ENCODE measurements around the gene TCFL5.

TCFL5 gene

DNA sequence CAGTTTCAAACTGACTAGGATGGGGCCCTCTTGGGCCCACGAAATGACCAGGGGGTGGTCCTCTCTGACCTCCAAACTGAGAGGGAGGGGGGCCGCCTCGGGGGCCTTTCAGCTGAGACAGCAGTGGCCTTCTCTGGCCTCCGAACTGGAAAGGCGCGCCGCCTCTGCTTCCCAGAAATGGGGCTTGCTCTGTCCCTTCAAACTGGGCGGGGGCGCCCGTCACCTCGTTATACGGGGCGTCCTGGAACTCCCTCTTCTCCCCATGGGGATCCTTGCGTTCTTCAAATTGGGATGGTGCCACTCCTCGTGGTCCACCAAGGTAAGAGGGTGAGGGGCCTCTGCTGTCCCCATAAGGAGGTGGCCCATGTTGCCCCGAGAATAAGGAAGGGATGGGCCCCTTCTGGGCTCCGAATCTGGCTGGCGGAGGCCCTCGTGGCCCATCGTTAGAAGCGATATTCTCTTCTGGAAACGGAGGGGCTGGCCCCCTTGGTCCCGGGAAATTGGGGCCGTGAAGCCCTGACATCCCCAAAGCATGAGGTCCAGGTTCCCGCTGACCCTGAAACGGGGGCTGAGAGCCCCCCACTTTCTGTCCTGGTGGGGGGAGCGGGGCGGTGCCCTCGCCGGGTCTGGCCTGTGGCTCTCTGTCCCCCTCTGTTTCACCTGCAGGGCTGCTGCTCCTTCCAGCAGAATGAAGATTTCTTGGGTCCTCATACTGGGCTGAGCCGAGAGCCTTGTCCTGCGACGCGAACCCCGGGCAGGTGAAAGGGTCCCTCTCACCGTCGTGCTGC is 18.7 kb upstream of the TCFL5 start:
- no peak for DNase-seq (ENCODE audit: low spot score)

DNA sequence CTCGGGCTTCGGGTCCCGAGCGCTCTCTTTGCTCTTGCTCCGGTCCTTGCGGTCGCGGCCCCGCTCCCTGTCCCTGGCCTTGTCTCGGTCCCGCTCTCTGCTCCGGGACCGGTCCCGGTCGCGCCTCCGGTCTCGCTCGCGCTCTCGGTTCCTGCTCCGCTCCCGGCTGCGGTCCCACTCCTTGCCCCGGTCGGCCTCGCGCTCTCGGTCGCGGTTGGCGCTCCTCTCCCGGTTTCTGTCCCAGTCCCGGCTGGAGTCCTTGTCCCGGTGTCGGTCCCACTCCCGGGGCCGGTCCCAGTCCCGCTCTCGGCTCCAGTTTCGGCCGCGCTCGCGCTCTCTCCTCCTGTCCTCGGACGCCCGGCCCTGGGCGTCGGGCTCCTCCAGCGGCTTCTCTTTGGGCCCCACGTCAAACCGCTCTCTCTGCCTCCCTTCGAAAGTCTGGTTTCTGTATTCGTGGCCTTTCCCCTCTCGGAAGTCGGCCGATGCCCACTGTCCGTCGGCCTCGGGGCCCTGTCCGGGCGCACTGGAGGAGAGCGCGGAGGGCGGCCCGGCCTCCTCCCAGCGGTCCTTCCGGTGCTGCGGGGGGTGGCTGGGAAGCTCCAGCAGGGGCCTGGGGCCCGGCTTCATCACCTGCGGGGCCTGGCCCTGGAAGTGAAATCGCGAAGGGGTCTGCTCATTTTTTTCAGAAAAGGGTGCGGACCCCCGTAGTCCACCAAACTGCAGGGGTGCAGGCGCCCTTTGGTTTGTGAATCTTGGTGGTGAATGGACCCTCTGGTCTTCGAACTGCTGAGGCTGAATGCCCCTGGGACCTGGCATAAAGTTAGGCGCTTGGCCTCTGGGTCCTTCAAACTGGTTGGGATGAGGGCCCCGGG is 17.9 kb upstream of the TCFL5 start:
- DNase-seq (ENCODE audit: low spot score) = no peak

DNA sequence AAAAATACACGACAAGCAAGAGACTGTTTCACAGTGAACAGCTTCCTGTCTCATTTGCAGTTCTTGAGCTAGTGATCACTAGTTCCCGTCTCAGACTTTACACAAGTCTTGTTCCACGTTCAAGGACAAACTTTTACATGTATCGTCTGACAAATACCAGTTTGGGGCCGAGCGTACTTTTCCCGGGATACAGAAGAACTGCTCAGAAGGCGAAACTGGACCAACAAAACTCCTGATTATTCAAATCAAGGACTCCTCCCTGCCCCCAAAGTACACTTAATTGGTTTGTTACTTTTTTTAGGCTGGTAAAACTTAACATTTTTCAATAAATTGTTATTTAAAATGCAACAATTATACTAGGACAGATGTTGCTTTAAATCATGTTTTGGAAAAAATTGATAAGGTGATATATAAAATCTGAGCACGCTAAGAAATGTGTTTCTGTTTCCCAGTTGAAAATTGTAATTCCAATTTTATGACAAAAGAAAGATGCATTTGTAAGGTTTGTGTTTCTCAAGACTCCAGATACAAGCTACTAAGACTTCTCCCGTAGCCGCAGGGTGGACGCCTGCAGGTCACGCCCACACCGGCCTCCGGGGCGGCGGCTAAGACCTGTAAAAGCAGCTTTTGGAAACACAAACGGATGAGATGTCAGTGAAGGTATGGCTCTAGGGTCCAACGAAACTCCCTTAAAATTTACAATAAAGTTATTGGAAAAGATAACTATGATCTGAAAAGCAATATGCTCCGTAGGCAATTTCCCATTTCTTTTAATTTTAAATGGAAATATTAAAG is 16.8 kb upstream of the TCFL5 start:
- no peak for DNase-seq (ENCODE audit: low spot score)

DNA sequence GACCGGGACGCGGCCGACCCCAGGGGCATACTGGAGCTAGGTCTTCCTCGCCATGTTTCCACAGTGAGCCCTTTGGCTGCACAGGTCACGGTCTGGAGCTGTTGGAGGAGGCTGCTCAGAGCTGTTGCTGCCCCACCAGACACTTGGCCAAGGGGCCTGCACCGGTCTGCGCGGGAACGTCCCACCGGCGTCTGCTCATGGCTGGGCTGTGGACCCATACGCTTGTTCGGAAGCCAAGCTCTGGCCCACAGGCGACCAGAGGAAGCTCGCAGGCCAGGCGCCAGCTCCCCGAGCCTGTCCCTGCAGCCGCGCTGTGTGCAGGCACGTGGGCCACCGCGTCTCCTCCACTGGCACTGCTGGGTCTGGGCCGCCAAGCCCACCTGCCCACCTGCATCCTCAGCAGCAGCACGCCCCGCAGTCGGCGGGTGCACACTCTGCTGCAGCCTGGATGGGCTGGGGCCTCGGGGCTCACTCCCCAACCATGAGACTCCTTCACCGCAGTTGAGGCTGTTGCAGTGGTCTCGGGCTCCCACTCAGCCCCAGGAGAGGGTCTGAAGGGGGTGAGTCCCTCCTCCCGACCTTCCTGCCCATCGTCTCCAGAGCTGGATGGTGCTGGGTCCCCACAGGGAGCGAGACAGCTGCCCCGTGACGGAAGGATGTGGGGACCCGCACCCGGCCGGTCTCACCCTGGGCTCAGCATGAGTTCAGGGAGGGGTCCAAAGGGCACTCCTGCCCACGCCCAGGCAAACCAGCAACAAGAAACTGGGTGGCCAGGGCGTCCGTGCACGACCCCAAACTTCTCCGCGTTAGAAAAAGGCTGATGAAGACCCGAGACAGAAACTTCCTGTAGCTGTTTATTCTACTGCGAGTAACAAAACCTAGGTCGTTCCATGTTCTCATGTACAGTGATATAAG is 15.5 kb upstream of the TCFL5 start:
- no peak for DNase-seq (ENCODE audit: low spot score)

DNA sequence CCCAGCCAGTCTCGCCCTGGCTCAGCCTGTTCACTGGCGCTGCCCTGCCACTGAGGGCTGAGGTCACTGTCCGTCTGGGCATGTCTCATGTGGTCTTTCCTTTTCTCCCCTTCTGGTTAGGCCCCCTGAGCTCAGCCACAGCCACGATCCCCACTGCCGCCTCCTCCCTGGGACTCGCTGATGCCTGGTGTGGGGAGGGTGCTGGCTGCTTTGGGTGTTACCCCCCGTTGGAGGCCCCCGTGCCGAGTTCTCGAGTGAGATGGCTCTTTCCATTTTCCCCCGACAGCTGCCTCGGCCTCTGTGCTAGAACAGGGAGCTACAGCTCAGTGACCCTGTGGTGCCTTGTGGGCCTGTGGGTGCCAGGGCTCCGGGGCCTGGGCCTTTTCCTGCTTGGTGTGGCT is 14.9 kb upstream of the TCFL5 start:
- no peak for DNase-seq (ENCODE audit: low spot score)

DNA sequence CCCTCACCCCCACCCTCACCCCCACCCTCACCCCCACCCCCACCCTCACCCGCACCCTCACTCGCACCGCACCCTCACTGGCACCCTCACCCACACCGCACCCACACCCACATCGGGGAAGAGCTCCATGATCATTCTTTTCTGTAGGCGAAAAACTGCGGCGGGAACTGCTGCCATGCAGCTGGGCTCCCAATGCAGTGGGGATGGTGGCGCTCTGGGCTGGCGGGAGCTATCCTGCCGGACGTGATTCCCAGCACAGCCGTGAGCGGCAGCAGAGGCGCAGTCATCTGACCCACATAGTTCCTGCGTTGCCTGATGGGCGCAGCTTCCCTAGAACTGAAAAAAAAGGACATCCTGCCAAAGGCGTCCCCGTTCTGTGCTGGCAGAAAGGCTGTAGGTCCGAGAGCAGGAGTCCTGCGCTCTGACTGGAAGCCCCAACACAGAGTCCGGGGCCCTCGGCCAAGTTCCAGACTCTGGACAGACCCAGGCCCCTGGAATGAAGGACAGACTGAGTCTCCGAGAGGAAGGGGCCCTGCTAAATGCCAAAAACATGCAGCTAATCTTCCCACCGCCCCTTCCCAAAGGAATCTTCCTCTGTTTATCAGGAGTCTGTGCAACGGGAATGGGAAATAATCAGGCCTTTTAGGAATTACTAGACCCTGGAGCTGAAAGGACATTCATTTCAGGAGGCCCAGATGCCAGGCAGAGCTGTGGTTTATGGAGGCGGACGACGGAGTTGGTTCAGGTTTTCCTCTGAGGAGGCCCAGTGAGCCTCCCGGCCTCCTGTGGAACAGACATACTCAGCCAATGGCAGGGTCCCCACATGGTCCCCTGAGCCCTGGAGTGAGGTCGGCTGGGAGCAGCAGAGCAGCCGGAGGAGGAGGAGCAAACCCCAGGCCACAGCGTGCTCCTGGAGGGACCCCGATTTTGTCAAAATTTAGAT is 14.1 kb upstream of the TCFL5 start:
- DNase-seq (ENCODE audit: low spot score) = peak; percentile 97

DNA sequence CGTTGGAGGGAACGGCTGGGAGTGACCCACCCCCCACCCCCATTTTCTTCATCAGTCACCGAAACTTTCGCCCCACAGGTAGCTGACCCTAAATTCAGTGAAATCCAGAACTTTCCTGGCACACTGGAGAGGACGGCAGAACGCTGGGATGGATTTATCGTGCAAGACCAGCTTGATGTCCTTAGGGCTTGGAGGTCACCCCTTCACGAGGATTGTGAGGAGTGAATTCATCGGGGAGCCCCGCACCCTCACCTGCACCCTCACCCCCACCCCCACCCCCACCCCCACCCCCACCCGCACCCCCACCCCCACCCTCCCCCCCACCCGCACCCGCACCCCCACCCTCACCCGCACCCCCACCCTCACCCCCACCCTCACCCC is 13.3 kb upstream of the TCFL5 start:
- peak; percentile 50 for DNase-seq (ENCODE audit: low spot score)

DNA sequence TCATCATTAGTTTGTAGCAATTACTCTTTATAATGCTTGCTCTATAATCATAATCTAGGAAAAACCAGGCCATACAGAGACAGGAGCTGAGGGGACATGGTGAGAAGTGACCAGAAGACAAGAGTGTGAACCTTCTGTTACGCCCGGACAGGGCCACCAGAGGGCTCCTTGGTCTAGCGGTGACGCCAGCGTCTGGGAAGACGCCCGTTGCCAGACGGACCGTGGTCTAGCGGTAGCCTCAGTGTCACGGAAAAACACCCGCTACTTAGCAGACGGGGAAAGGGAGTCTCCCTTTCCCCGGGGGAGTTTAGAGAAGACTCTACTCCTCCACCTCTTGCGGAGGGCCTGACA is 12.0 kb upstream of the TCFL5 start:
- peak; percentile 84 for DNase-seq (ENCODE audit: low spot score)

DNA sequence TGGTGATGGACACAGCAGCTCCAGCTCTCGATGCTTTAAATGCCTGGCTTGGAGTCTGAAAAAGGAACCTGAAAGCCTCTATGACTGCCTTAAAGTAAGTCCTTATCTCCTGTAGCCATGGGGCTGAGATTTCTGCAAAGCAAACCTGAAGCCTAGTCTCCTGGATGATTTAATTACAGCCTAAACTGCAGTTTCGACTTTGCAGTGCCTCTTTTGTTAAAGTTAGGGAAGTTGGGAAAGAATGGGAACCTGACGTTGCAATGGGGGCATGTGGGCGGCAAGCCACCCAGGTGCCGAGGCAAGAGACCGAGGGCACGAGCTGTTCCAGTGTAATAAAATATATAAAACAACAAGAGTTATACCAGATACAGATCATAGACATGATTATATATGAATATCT is 11.7 kb upstream of the TCFL5 start:
- no peak for DNase-seq (ENCODE audit: low spot score)

DNA sequence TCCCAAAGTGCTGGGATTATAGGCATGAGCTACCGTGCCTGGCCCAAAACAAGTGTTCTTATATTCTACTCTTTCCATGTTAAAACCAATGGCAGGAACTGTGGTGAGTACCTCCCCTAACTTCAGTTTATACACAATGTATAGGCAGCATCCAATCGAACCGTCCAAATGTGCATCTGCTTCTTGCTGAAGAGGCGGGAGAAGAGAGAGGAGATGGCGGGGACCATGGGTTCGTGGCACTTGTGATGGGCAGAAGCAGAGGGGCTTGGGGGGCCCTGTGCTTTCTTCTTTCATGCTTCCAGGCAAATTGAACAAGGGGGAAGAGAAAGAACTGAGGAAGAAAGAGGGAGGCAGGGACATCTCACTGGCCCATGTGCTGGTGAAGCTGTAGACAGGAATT is 11.2 kb upstream of the TCFL5 start:
- no peak for DNase-seq (ENCODE audit: low spot score)

DNA sequence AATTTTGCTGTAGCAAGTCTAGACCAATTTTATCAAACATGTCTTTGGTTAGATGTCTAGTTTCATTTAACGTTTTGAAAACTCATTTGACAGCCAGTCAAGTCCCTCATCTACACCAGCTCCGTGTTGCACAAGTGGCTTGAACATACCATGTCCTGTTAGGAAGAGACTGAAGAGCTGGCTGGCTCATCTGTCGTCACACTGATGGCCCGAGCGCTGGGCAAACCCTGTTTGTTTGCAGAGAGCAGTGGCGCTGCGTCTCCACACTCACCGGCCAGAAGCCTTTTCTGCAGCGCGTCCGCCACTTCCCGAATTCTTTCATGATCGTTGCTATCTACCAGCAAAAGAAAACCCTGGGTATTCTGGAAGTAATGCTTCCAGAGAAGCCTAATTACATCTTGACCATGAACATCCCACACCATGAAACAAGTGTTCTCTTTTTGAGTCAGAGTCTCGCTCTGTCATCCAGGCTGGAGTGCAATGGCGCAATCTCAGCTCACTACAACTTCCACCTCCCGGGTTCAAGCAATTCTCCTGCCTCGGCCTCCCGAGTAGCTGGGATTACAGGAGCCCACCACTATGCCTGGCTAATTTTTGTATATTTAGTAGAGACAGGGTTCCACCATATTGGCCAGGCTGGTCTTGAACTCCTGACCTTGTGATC is 10.7 kb upstream of the TCFL5 start:
- DNase-seq (ENCODE audit: low spot score) = no peak

DNA sequence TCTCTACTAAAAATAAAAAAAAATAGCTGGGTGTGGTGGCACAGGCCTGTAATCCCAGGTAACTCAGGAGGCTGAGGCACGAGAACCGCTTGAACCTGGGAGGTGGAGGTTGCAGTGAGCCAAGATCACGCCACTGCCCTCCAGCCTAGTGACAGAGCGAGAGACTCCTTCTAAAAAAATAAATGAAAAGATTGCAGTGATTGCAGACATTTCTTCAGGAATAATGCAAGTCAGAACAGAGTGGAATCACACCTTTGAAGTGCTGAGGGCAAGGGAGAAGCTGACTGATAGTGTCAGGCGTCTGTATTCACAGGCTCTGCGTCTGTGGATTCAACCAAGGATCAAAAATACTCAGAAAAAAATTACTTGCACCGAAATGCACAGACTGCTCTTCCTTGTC is 2.6 kb upstream of the TCFL5 start:
- DNase-seq (ENCODE audit: low spot score) = no peak

DNA sequence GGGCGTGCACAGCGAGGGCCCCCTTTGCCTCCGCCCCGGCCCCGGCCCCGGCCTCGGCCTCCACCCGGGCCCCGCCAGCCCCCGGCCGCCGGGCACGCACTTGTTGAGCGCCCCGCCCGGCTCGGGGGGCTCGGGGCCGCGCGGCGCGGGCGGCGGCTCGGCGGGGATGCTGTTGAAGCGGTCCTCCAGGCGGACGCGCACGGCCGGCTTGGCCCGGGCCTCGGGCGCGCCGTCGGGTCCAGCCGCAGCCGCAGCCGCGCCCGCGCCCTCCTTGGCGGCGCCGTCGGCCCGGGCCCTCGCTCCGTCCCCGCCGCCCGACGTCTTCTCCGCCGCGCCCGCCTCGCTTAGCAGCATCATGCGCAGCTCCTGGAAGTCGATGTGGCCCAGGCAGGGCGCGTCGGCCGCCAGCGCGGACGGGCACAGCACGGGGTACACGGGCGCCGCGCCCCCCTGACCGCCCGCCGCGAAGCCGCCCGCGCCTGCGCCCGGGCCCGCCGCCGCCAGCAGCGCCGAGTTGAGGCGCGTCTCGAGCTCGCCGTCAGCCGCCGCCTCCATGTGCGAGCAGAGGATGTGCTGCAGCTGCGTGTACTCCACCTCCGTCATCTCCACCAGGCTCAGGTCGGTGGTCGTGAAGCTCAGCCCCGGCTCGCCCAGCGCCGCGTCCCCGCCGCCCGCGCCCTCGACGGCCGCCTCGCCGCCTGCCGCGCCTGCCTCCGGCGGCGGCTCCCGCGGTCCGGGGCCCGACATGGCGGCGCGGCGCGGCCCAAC is 514 bp downstream of the TCFL5 start:
- DNase-seq (ENCODE audit: low spot score) = peak; percentile 53

DNA sequence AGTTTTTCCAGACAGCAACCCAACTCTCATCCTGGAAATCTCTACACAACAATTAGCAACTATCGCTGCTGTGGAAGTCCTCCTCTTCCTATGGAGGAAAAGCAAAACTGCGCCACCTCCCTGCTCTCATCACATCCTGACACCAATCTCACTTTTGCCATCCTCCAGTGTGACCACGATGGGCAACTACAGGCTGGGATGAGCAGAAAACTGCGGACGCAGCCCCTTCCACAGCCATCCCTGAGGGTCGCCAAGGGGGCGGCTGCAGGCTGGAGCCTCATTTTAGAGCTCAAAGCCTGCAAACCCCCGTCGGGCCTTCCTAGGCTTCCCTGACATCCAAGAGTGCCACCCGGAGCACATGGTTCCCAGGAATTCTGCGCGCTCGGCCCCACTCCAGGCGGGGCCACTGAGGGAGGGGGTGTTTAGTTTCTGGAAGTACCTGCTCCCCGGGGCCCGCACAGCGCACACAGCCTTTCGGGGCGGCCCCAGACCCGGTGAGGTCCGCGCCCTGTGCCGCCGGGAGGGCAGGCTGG is 1.2 kb downstream of the TCFL5 start:
- peak; percentile 80 for DNase-seq (ENCODE audit: low spot score)

DNA sequence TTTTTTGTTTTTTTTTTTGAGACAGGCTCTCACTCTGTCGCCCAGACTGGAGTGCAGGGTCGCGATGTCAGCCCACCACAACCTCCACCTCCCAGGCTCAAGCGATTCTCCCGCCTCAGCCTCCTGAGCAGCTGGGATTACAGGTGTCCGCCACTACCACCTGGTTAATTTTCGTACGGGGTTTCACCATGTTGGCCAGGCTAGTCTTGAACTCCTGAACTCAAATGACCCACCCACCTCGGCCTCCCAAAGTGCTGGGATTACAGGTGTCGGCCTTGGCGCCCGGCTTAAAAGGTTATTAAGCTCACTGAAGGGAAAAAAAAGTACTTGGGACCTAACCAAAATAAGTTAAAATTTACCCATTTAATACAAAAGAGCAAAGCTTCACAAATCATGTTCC is 1.9 kb downstream of the TCFL5 start:
- DNase-seq (ENCODE audit: low spot score) = no peak

DNA sequence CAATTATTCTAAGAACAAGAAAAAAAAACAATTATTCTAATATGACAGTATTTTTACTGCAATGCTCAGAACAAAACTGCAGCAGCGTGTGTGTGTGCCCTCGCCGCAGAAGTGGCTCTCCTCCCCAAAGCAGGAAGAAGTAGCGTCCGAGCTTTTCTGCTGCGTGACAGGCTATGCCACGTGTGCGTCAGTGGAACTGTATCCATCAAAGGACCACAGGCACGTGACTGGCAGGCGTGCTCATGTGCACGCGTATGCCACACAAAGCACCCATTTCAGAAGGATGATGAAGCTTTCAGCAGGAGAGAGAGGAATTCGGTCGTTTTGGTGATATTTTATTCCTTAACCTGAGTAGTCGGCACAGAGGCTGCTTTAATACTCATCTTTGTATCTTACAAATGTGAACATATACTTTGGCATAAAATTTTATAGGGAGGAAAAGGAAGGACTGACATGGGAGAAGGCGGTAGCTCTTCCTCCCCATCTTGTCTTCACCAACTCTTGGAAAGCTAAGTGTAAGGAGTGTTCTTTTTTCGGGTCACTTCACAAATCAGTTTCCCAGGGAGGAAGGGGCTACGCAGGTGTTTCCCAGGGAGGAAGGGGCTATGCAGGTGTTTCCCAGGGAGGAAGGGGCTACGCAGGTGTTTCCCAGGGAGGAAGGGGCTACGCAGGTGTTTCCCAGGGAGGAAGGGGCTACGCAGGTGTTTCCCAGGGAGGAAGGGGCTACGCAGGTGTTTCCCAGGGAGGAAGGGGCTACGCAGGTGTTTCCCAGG is 3.4 kb downstream of the TCFL5 start:
- no peak for DNase-seq (ENCODE audit: low spot score)

DNA sequence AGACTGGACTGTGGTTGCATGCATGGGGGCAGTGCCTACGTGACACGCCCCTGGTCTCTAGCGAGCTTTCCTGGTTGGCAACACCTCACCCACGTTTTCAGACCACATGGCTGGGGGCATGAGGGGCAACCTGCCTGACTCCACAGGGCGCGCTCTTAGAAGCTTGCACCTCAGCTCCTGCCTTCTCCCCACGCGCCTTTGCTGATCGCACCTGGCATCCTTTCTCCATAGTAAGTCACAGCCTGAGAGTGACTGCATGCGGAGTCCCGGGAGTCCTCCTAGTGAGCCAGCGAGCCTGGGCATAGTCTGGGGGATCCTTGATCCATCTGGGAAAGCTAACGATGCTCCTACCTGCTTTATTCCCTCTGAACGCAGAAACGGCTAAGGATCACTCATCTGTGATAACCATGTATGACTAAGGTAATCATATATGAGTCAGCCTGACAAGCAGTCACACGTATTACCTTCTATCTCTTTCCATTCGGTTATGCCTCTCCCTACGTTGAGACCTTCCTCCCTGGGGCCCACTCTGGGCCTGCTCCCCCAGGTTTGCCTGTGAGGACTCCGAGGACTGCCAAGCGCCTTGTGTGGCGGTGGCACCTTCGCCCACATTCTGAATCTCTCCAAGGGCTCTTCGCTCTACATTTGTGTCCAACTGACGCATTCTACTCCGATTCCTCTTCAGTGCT is 4.5 kb downstream of the TCFL5 start:
- DNase-seq (ENCODE audit: low spot score) = peak; percentile 73

DNA sequence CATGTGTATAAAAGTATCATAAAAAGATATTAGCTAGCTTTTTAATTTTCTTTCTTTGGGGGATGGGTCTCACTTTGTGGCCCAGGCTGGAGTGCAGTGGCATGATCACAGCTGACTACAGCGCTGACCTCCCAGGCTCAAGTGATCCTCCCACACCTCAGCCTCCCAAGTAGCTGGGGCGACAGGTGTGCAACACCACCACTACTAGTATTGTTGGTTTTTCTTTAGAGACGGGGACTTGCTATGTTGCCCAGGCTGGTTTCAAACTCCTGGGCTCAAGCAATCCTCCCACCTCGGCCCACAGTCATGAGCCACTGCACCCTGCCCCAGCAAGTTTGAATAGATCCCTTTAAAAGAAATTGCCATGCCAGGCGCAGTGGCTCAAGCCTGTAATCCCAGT is 6.5 kb downstream of the TCFL5 start:
- no peak for DNase-seq (ENCODE audit: low spot score)
